Muscle of arm (tissue), 12 donors: ENCODE measurements around the gene RILPL1. TPM values are rescaled to one million over a fixed set of nuclear protein-coding genes. Genes with fewer than 3 reads are reported as not detected.
"Not testable (repeated sequence)": the region's sequence is repeated elsewhere in the genome, so short reads cannot be mapped to it uniquely, and the experiment has no call there.

ENCODE experiments used
- DNase-seq: peaks from one replicate; pipeline ENCODE4 v3.0.0-alpha.2; 2013
- polyA plus RNA-seq, 12 donors: library from polyadenylated mRNA; unstranded; fragments of 120-200 nt; gene quantifications; one replicate each; pipeline ENCODE4 v1.2.1, GENCODE V29; 2013; ENCODE audit not compliant: insufficient read length in 12 of 12

RILPL1 gene
- polyA plus RNA-seq, 12 donors, result 18.6 to 109 (median 28.3) TPM

GRCh38 chr12:123474485-123475245, 58.9 kb downstream of the RILPL1 start:
- no peak for DNase-seq

- DNase-seq, result no peak
Measured at GRCh38 chr12:123472438-123472849, 61.1 kb downstream of the RILPL1 start.

GRCh38 chr12:123471374-123472068, 62.0 kb downstream of the RILPL1 start:
- DNase-seq, result no peak

GRCh38 chr12:123469978-123470377, 63.5 kb downstream of the RILPL1 start:
- DNase-seq, result no peak

- no peak for DNase-seq
Measured at GRCh38 chr12:123468786-123469185, 64.7 kb downstream of the RILPL1 start.

GRCh38 chr12:123465084-123465483, 68.4 kb downstream of the RILPL1 start:
- no peak for DNase-seq

GRCh38 chr12:123463174-123463573, 70.3 kb downstream of the RILPL1 start:
- not testable (repeated sequence) for DNase-seq

GRCh38 chr12:123457980-123458779, 75.3 kb downstream of the RILPL1 start, which contains the start of gene SNRNP35:
Gene SNRNP35 (plus strand): TSS chr12:123458139. CDS start chr12:123465541, 7,402 bp downstream.
- peak; percentile 92 for DNase-seq

- no peak for DNase-seq
Measured at GRCh38 chr12:123453165-123453564, 80.4 kb downstream of the RILPL1 start.

GRCh38 chr12:123452276-123452550, 81.3 kb downstream of the RILPL1 start:
- not testable (repeated sequence) for DNase-seq

GRCh38 chr12:123450636-123451035, 82.9 kb downstream of the RILPL1 start:
- DNase-seq, result no peak

GRCh38 chr12:123449856-123450255, 83.7 kb downstream of the RILPL1 start:
- DNase-seq, result no peak

GRCh38 chr12:123449249-123449733, 84.2 kb downstream of the RILPL1 start:
- DNase-seq, result no peak

- no peak for DNase-seq
Measured at GRCh38 chr12:123446333-123446713, 87.2 kb downstream of the RILPL1 start.

GRCh38 chr12:123445388-123446332, 87.9 kb downstream of the RILPL1 start:
- DNase-seq, result no peak

- DNase-seq, result no peak
Measured at GRCh38 chr12:123444092-123445026, 89.2 kb downstream of the RILPL1 start.

- no peak for DNase-seq
Measured at GRCh38 chr12:123442774-123443173, 90.7 kb downstream of the RILPL1 start.

- DNase-seq, result no peak
Measured at GRCh38 chr12:123441523-123442164, 91.9 kb downstream of the RILPL1 start.
